ENCODE data around the gene PDIA6.

- TF ChIP-seq CTCF (IDR thresholded peaks at IDR 0.05) (no peak), EZH2 (IDR thresholded peaks at IDR 0.05; ENCODE audit: borderline replicate concordance, insufficient read depth, low read depth, low read length, poor library complexity, severe bottlenecking) (no peak)
Observed at GRCh38 chr2:10762651-10763460, 49.7 kb downstream of the PDIA6 start.

Measured in B cell (primary cell).